K562 (cell line): ENCODE results near the gene SMC1A. TPM values are rescaled to one million over a fixed set of nuclear protein-coding genes. Genes with fewer than 3 reads are reported as not detected.

Source experiments
- ASH1L ChIP-seq: fragments of 450-650 bp; IDR thresholded peaks from 2 replicates; pipeline ENCODE4 v1.6.1; 2018; ENCODE audit warnings: borderline replicate concordance, mild to moderate bottlenecking, low read depth; ENCODE audit not compliant: partially characterized antibody
- BRD4 ChIP-seq: fragments of 200-600 bp; sonication (generic); IDR thresholded peaks from 2 replicates; pipeline ENCODE4 v1.6.1; 2017; ENCODE audit warnings: inconsistent platforms
- ELK1 ChIP-seq: sonication (generic); formaldehyde crosslinking; IDR thresholded peaks from 2 replicates; pipeline ENCODE4 v1.8.1; 2022; ENCODE audit warnings: missing genetic modification reagents
- JUN ChIP-seq, 2 experiments: sonication (generic) in 1 of 2; formaldehyde crosslinking in 1 of 2; IDR thresholded peaks; 2 replicates each; pipeline versions ENCODE4 v1.6.1 to v1.8.0; 2012 to 2022; ENCODE audit warnings: borderline replicate concordance in 2 of 2, mild to moderate bottlenecking in 2 of 2, improper control_type of control experiment in 1 of 2, low read depth in 1 of 2, low read length in 1 of 2, missing genetic modification reagents in 1 of 2
- KAT2B ChIP-seq: IDR thresholded peaks from one replicate; pipeline ENCODE4 v1.6.1; 2012; ENCODE audit warnings: low read depth, mild to moderate bottlenecking, control low read depth, inconsistent platforms, low read length, moderate library complexity
- MTA1 ChIP-seq: fragments of 450-650 bp; IDR thresholded peaks from 2 replicates; pipeline ENCODE4 v1.6.1; 2017; ENCODE audit warnings: borderline replicate concordance
- NCOR1 ChIP-seq: fragments of 450-650 bp; IDR thresholded peaks from 2 replicates; pipeline ENCODE4 v1.6.1; 2016; ENCODE audit warnings: mild to moderate bottlenecking, moderate library complexity
- PBX2 ChIP-seq, 2 experiments: IDR thresholded peaks in 1 of 2; conservative IDR thresholded peaks in 1 of 2; 2 replicates each; pipeline ENCODE4 v1.6.1; 2016; ENCODE audit warnings: low read depth in 2 of 2, mild to moderate bottlenecking in 1 of 2, missing compliant biosample characterization in 1 of 2, missing genetic modification characterization in 1 of 2, moderate library complexity in 1 of 2
- PRDM10 ChIP-seq: fragments of 450-650 bp; IDR thresholded peaks from 2 replicates; pipeline ENCODE4 v1.6.1; 2018; ENCODE audit not compliant: partially characterized antibody
- SRSF1 ChIP-seq: fragments of 200-400 bp; formaldehyde crosslinking; IDR thresholded peaks from 2 replicates; pipeline ENCODE4 v1.6.1; 2017; ENCODE audit warnings: mild to moderate bottlenecking, low read depth, low read length, moderate library complexity
- TAL1 ChIP-seq: fragments of 450-650 bp; IDR thresholded peaks from 2 replicates; pipeline ENCODE4 v1.6.1; 2016; ENCODE audit warnings: mild to moderate bottlenecking
- XRCC3 ChIP-seq: fragments of 450-650 bp; IDR thresholded peaks from 2 replicates; pipeline ENCODE4 v1.6.1; 2017; ENCODE audit warnings: mild to moderate bottlenecking, moderate library complexity
- ZBTB1 ChIP-seq: sonication (generic); formaldehyde crosslinking; IDR thresholded peaks from 2 replicates; pipeline ENCODE4 v1.8.1; 2023; ENCODE audit warnings: missing genetic modification reagents, low read depth, mild to moderate bottlenecking, borderline replicate concordance
- ZNF146 ChIP-seq: IDR thresholded peaks from one replicate; pipeline ENCODE4 v1.6.1; 2018; ENCODE audit warnings: missing compliant biosample characterization; ENCODE audit not compliant: unreplicated experiment
- ZNF274 ChIP-seq: IDR thresholded peaks from 2 replicates; pipeline ENCODE4 v1.6.1; 2011; ENCODE audit warnings: low read depth, mild to moderate bottlenecking, low read length, moderate library complexity, borderline replicate concordance
- ZNF3 ChIP-seq: fragments of 250-450 bp; sonication (Bioruptor Pico); IDR thresholded peaks from 2 replicates; pipeline ENCODE4 v1.5.0; 2021; ENCODE audit warnings: mild to moderate bottlenecking, moderate library complexity
- ZNF347 ChIP-seq: fragments of 450-650 bp; formaldehyde crosslinking; IDR thresholded peaks from 2 replicates; pipeline ENCODE4 v1.4.0; 2020; ENCODE audit warnings: low read depth, mild to moderate bottlenecking, moderate library complexity
- ZNF75A ChIP-seq: fragments of 450-650 bp; formaldehyde crosslinking; IDR thresholded peaks from 2 replicates; pipeline ENCODE4 v1.4.0; 2020; ENCODE audit warnings: mild to moderate bottlenecking
- polyA plus RNA-seq, 8 experiments: library from polyadenylated mRNA; depleted of rRNA in 4 of 8; stranded (reverse) in 5 of 8; unstranded in 3 of 8; fragments of >200 nt; fragmentation: Nextera tagmentation in 2 of 8; fragmentation: Illumina TruSeq in 1 of 8; extraction: Ambion mirVana in 2 of 8; extraction: Trizol in 1 of 8; gene quantifications; 2 replicates each; pipeline versions ENCODE4 v1.2.1 to v1.2.3, GENCODE V29; 2011 to 2014; ENCODE audit warnings: inconsistent platforms in 1 of 8, missing spikeins in 1 of 8
- total RNA-seq, 7 experiments: library from RNA; depleted of rRNA in 6 of 7; stranded (reverse); fragments of >200 nt in 6 of 7; fragmentation: Illumina TruSeq in 2 of 7; extraction: Trizol in 2 of 7; gene quantifications; 2 replicates each; pipeline versions ENCODE4 v1.2.1 to v1.2.3, GENCODE V29; 2011 to 2021; ENCODE audit warnings: low replicate concordance in 1 of 7

The SMC1A gene
- total and polyA plus RNA-seq, 9 of the 15 experiments (the other 6 are each of a cell fraction or from before 2014, with no cell fraction given): 28.5 to 126 (median 71.2) TPM

- TF ChIP-seq KAT2B: no peak
- no peak for TF ChIP-seq XRCC3
- no peak for TF ChIP-seq ZNF274
- TF ChIP-seq ZNF75A (CRISPR knock-in tag): 0 out of 2 replicates have a peak, but pooled peaks have one; percentile 27
- TF ChIP-seq ZBTB1: no peak
- TF ChIP-seq ZNF146 (CRISPR knock-in tag): no peak
- TF ChIP-seq TAL1: no peak
- TF ChIP-seq PBX2 (CRISPR knock-in tag; IDR thresholded peaks at IDR 0.05; ENCODE audit: low read depth): no peak
- TF ChIP-seq PBX2 (tag; conservative IDR thresholded peaks at IDR 0.05; ENCODE audit: low read depth): no peak
- peak; percentile 99 for TF ChIP-seq PRDM10
- no peak for TF ChIP-seq MTA1
- peak; percentile 4; the same call in 1 of the 2 replicates for TF ChIP-seq NCOR1
- peak; percentile 49 for TF ChIP-seq ASH1L
- TF ChIP-seq ELK1 (CRISPR knock-in tag): no peak
- no peak for TF ChIP-seq ZNF3
- no peak; the same call in 1 of the 2 replicates for TF ChIP-seq BRD4
- no peak for TF ChIP-seq JUN (IDR thresholded peaks at IDR 0.05; ENCODE audit: borderline replicate concordance, low read depth, low read length)
- TF ChIP-seq JUN (CRISPR knock-in tag; IDR thresholded peaks at IDR 0.05; ENCODE audit: borderline replicate concordance): no peak
- no peak for TF ChIP-seq SRSF1
- TF ChIP-seq ZNF347 (CRISPR knock-in tag): no peak
Measured at GRCh38 chrX:53422086-53422860, at the start of gene SMC1A (continued).
